HepG2 (cell line): Measurements from ENCODE around the gene NINL. TPM values are rescaled to one million over a fixed set of nuclear protein-coding genes. Genes with fewer than 3 reads are reported as not detected.

Experiments
- ATAC-seq: fragments of 200-7000 bp; cut with Tn5 transposase; 3 replicates; pipeline ENCODE4 v1.9.1; 2020; ENCODE audit warnings: mild to moderate bottlenecking, moderate library complexity
- BruUV-seq: library from RNA; stranded (reverse); fragments of 400-500 nt; replicated peaks from 2 replicates; lab custom pipeline; 2021; lab: Mats Ljungman, UMichigan
- CTCF ChIA-PET: fragments of 300-600 bp; formaldehyde crosslinking; extraction: SDS; loops from one replicate; lab custom pipeline; 2021; ENCODE audit warnings: low total read pairs, inconsistent platforms, low intra/inter-chr PET ratio; lab: Yijun Ruan, JAX
- POLR2A ChIA-PET: fragments of 350-600 bp; sonication (Branson Sonifier 250); formaldehyde crosslinking; loops from one replicate; lab custom pipeline; 2020; ENCODE audit warnings: antibody characterized with exemption, inconsistent platforms; lab: Yijun Ruan, JAX
- DNase-seq: peaks from one replicate; pipeline ENCODE4 v3.0.0-alpha.2; 2015; ENCODE audit warnings: low spot score
- FAIRE-seq: peaks from 3 replicates; lab custom pipeline; 2011; peaks lifted over from hg19 to GRCh38; lab: Jason Lieb, UNC
- H2AFZ ChIP-seq: one replicate; pipeline ENCODE4 v1.6.1; 2011; ENCODE audit warnings: low read length, inconsistent platforms
- H3K27ac ChIP-seq: fragments of 300-600 bp; 3 replicates; pipeline ENCODE4 v1.8.0; 2011; ENCODE audit warnings: mixed run types, mild to moderate bottlenecking, mixed read lengths, low read length, inconsistent platforms; ENCODE audit not compliant: insufficient read depth; ENCODE audit errors: extremely low read length
- H3K27me3 ChIP-seq, 2 experiments: fragments of 200-600 bp in 1 of 2; 2 replicates in 1 of 2; 3 replicates in 1 of 2; pipeline versions ENCODE4 v1.6.0 to v1.8.0; 2011; ENCODE audit warnings: low read length in 2 of 2, mild to moderate bottlenecking in 2 of 2, moderate library complexity in 2 of 2, inconsistent platforms in 1 of 2; ENCODE audit not compliant: insufficient read depth in 2 of 2, control insufficient read depth in 1 of 2
- H3K36me3 ChIP-seq, 2 experiments: fragments of 200-600 bp in 1 of 2; replicated peaks in 1 of 2; 2 replicates in 1 of 2; 3 replicates in 1 of 2; pipeline versions ENCODE4 v1.5.1 to v1.8.0; 2011; ENCODE audit warnings: low read length in 2 of 2, inconsistent platforms in 1 of 2; ENCODE audit not compliant: insufficient read depth in 2 of 2, control insufficient read depth in 1 of 2
- H3K4me1 ChIP-seq: 2 replicates; pipeline ENCODE4 v1.5.1; 2012; ENCODE audit warnings: low read length, inconsistent platforms; ENCODE audit not compliant: insufficient read depth
- H3K4me2 ChIP-seq: 2 replicates; pipeline ENCODE4 v1.6.0; 2011; ENCODE audit warnings: low read depth, low read length, inconsistent platforms
- H3K4me3 ChIP-seq, 3 experiments: fragments of 200-600 bp in 1 of 3; sonication (generic), shearing (Covaris generic) in 1 of 3; replicated peaks in 1 of 3; 2 replicates each; pipeline ENCODE4 v1.5.1; 2011 to 2016; ENCODE audit warnings: low read length in 3 of 3, inconsistent platforms in 2 of 3, low read depth in 2 of 3, mild to moderate bottlenecking in 2 of 3, control low read depth in 1 of 3, mixed read lengths in 1 of 3; ENCODE audit not compliant: insufficient read depth in 1 of 3
- H3K79me2 ChIP-seq: one replicate; pipeline ENCODE4 v1.6.1; 2011; ENCODE audit warnings: low read length, inconsistent platforms; ENCODE audit not compliant: insufficient read depth
- H3K9ac ChIP-seq: 2 replicates; pipeline ENCODE4 v1.6.0; 2011; ENCODE audit warnings: mild to moderate bottlenecking, low read depth, low read length, inconsistent platforms; ENCODE audit not compliant: insufficient read depth
- H3K9me3 ChIP-seq: 2 replicates; pipeline ENCODE4 v1.5.1; 2012; ENCODE audit warnings: mild to moderate bottlenecking, low read length
- H4K20me1 ChIP-seq: 2 replicates; pipeline ENCODE4 v1.6.0; 2011; ENCODE audit warnings: inconsistent platforms, mild to moderate bottlenecking, low read length, moderate library complexity; ENCODE audit not compliant: insufficient read depth
- AGO2 ChIP-seq: fragments of 200-400 bp; formaldehyde crosslinking; optimal IDR thresholded peaks from 2 replicates; pipeline ENCODE3; 2017; ENCODE audit warnings: mild to moderate bottlenecking, low read depth, low read length, moderate library complexity
- HOMEZ ChIP-seq: IDR thresholded peaks from 2 replicates; pipeline ENCODE4 v1.6.1; 2016; ENCODE audit warnings: low read depth
- IKZF1 ChIP-seq: fragments of 450-650 bp; IDR thresholded peaks from 2 replicates; pipeline ENCODE4 v1.7.1; 2016
- KDM5A ChIP-seq: fragments of 200-600 bp; sonication (generic); IDR thresholded peaks from 2 replicates; pipeline ENCODE4 v1.7.0; 2018; ENCODE audit warnings: antibody characterized with exemption, mild to moderate bottlenecking, low read length, borderline replicate concordance
- KMT2B ChIP-seq: IDR thresholded peaks from 2 replicates; pipeline ENCODE4 v1.6.1; 2016; ENCODE audit warnings: missing genetic modification reagents, missing compliant biosample characterization
- MEIS1 ChIP-seq: sonication (generic); formaldehyde crosslinking; IDR thresholded peaks from 2 replicates; pipeline ENCODE4 v1.9.0; 2021; ENCODE audit warnings: mild to moderate bottlenecking, missing genetic modification reagents, moderate library complexity, borderline replicate concordance
- NFIB ChIP-seq: sonication (generic); formaldehyde crosslinking; IDR thresholded peaks from 2 replicates; pipeline ENCODE4 v1.9.0; 2021; ENCODE audit warnings: missing genetic modification reagents, mild to moderate bottlenecking, borderline replicate concordance
- NR2C2 ChIP-seq: sonication (generic); formaldehyde crosslinking; IDR thresholded peaks from 2 replicates; pipeline ENCODE4 v1.4.0; 2020; ENCODE audit warnings: missing genetic modification reagents, mild to moderate bottlenecking, moderate library complexity, borderline replicate concordance
- RFX3 ChIP-seq: IDR thresholded peaks from 2 replicates; pipeline ENCODE4 v1.6.1; 2016; ENCODE audit warnings: missing biosample characterization, missing genetic modification reagents
- WGBS: methylation state at CpG from one replicate; pipeline ENCODE4 v1.1.6; 2017; ENCODE audit warnings: low lambda C conversion rate; 5-methylcytosine and 5-hydroxymethylcytosine counted together
- in situ Hi-C: cut with HindIII; loops from 2 replicates; pipeline ENCODE4 v1.10.0; 2017; ENCODE audit warnings: low pct_unique_long_range_greater_than_20kb; ENCODE audit not compliant: extremely low pct_ligation_motif_present
- intact Hi-C: fragments of 100-400 bp; cut with micrococcal nuclease; formaldehyde crosslinking; loops from one replicate; pipeline ENCODE4 v1.10.0; 2022; ENCODE audit not compliant: unreplicated experiment
- polyA plus RNA-seq, 8 experiments: library from polyadenylated mRNA; depleted of rRNA in 3 of 8; stranded (reverse) in 7 of 8; unstranded in 1 of 8; fragments of >200 nt; fragmentation: Illumina TruSeq in 4 of 8; extraction: Trizol in 4 of 8; gene quantifications; 2 replicates each; pipeline versions ENCODE4 v1.2.1 to v1.2.3, GENCODE V29; 2011 to 2016; ENCODE audit warnings: low read depth in 4 of 8, missing spikeins in 1 of 8, mixed read lengths in 1 of 8; ENCODE audit not compliant: insufficient read depth in 1 of 8
- total RNA-seq, 5 experiments: library from RNA; depleted of rRNA; stranded (reverse); fragments of >200 nt; fragmentation: Illumina TruSeq; extraction: Trizol; gene quantifications; 2 replicates each; pipeline ENCODE4 v1.2.3, GENCODE V29; 2016; ENCODE audit warnings: low read depth in 1 of 5

Gene NINL
- total and polyA plus RNA-seq, 2 of the 13 experiments (the other 11 are each of a cell fraction or from before 2014, with no cell fraction given) = 32.3 to 34.3 TPM

GRCh38 chr20:25461786-25462545, 123.4 kb downstream of the NINL start:
- in situ Hi-C loops (no loop called here), intact Hi-C loops (no loop called here)
- Histone ChIP-seq H3K4me2 (no peak overlapping the region), H3K4me1 (no peaks in the 10 kb centered on the region), H3K79me2 (no peaks in the 10 kb centered on the region), H3K9ac (no peak overlapping the region), H3K36me3 (peaks cover 43 to 76% of the 10 kb centered on the region in 2 experiments), H4K20me1 (no peaks in the 10 kb centered on the region), H2AFZ (no peak overlapping the region), H3K27ac (no peak overlapping the region), H3K4me3 (no peak overlapping the region), H3K9me3 (no peaks in the 10 kb centered on the region), H3K27me3 (no peaks in the 10 kb centered on the region)
- ChIA-PET POLR2A (interaction anchor here (0.6 to 0.8 kb wide), 2 partner anchors 10 to 240 kb away, joined by 3 read pairs; no protein-coding TSS in a partner anchor), CTCF (no interaction called here)
- BruUV-seq = no TSS peak
- FAIRE-seq (no peak), DNase-seq (no peak), ATAC-seq (no peak)
- WGBS = 97% methylated on average over 18 of the region's 18 CpGs
- 0 out of 2 replicates have a peak, but pooled peaks have one; percentile 20 for TF ChIP-seq NFIB
- no peak for TF ChIP-seq KMT2B (CRISPR knock-in tag)

- no peaks in the 10 kb centered on the region for H3K9me3 ChIP-seq
- no peak overlapping the region for H3K9ac ChIP-seq
- intact Hi-C loops = no loop called here
- no peak overlapping the region for H3K4me3 ChIP-seq
- no peaks in the 10 kb centered on the region for H3K27me3 ChIP-seq
- H3K27ac ChIP-seq = no peak overlapping the region
- H3K4me1 ChIP-seq = no peaks in the 10 kb centered on the region
- H3K79me2 ChIP-seq = no peaks in the 10 kb centered on the region
- in situ Hi-C loops = no loop called here
- WGBS = 84% methylated on average over 9 of the region's 9 CpGs
- H4K20me1 ChIP-seq = no peaks in the 10 kb centered on the region
- no peak for DNase-seq
- ATAC-seq = no peak
- no TSS peak for BruUV-seq
- no peak for FAIRE-seq
- H2AFZ ChIP-seq = no peak overlapping the region
- no peak overlapping the region for H3K4me2 ChIP-seq
- TF ChIP-seq AGO2 (peak; percentile 8), HOMEZ (no peak), KDM5A (no peak), IKZF1 (no peak), MEIS1 (no peak), NR2C2 (CRISPR knock-in tag) (no peak), RFX3 (CRISPR knock-in tag) (no peak)
- ChIA-PET POLR2A (no interaction called here), CTCF (no interaction called here)
- H3K36me3 ChIP-seq = peaks cover 39 to 69% of the 10 kb centered on the region in 2 experiments
These were observed 124.1 kb downstream of the NINL start for GRCh38 chr20:25461281-25461650.
